Liver (tissue), 9 donors: Measurements from ENCODE around the gene CLIC2. TPM values are rescaled to one million over a fixed set of nuclear protein-coding genes. Genes with fewer than 3 reads are reported as not detected.

ENCODE experiments used
- DNase-seq: peaks from one replicate; pipeline ENCODE4 v3.0.0-alpha.2; 2017; ENCODE audit warnings: low spot score
- H3K27ac ChIP-seq, 2 donors: one replicate each; pipeline ENCODE4 v1.7.0; 2013; ENCODE audit warnings: inconsistent platforms in 2 of 2, low read length in 2 of 2, control low read depth in 1 of 2, low read depth in 1 of 2, mild to moderate bottlenecking in 1 of 2
- H3K27me3 ChIP-seq, 4 donors: one replicate each; pipeline versions ENCODE4 v1.6.1 to v1.7.0; 2013; ENCODE audit warnings: low read length in 3 of 4, inconsistent platforms in 1 of 4, mild to moderate bottlenecking in 1 of 4, moderate library complexity in 1 of 4; ENCODE audit not compliant: control insufficient read depth in 4 of 4, insufficient read depth in 4 of 4
- H3K36me3 ChIP-seq, 4 donors: one replicate each; pipeline versions ENCODE4 v1.6.1 to v1.7.0; 2013; ENCODE audit warnings: low read length in 3 of 4, mild to moderate bottlenecking in 3 of 4, low read depth in 1 of 4, moderate library complexity in 1 of 4; ENCODE audit not compliant: control insufficient read depth in 4 of 4, insufficient read depth in 3 of 4
- H3K4me1 ChIP-seq, 4 donors: one replicate each; pipeline versions ENCODE4 v1.6.1 to v1.7.0; 2013; ENCODE audit warnings: low read length in 3 of 4, mild to moderate bottlenecking in 3 of 4, moderate library complexity in 1 of 4; ENCODE audit not compliant: control insufficient read depth in 4 of 4, insufficient read depth in 4 of 4
- H3K4me3 ChIP-seq, 3 donors: one replicate each; pipeline versions ENCODE4 v1.6.1 to v1.7.0; 2013; ENCODE audit warnings: low read length in 3 of 3, control low read depth in 1 of 3, low read depth in 1 of 3, mild to moderate bottlenecking in 1 of 3
- H3K9ac ChIP-seq, 2 donors: one replicate each; pipeline ENCODE4 v1.7.0; 2013; ENCODE audit warnings: low read length in 2 of 2, mild to moderate bottlenecking in 2 of 2, moderate library complexity in 2 of 2, control low read depth in 1 of 2, low read depth in 1 of 2
- H3K9me3 ChIP-seq, 4 donors: one replicate each; pipeline versions ENCODE4 v1.6.1 to v1.7.0; 2013; ENCODE audit warnings: low read length in 3 of 4; ENCODE audit not compliant: control insufficient read depth in 4 of 4
- CTCF ChIP-seq: fragments of 150-350 bp; IDR thresholded peaks from 2 replicates; pipeline ENCODE4 v1.5.1; 2017; ENCODE audit warnings: improper control_type of control experiment, low read depth, low read length; ENCODE audit not compliant: missing input control
- EGR1 ChIP-seq, 2 donors: IDR thresholded peaks; 2 replicates each; pipeline ENCODE4 v1.6.1; 2016 to 2018; ENCODE audit warnings: antibody characterized with exemption in 2 of 2, low read depth in 2 of 2
- FOXA1 ChIP-seq: IDR thresholded peaks from 2 replicates; pipeline ENCODE4 v1.6.1; 2016; ENCODE audit warnings: antibody characterized with exemption
- FOXA2 ChIP-seq: IDR thresholded peaks from 2 replicates; pipeline ENCODE4 v1.6.1; 2016; ENCODE audit warnings: antibody characterized with exemption
- GABPA ChIP-seq, 2 donors: IDR thresholded peaks in 1 of 2; conservative IDR thresholded peaks in 1 of 2; 2 replicates each; pipeline ENCODE4 v1.6.1; 2016; ENCODE audit warnings: antibody characterized with exemption in 2 of 2, mild to moderate bottlenecking in 1 of 2, moderate library complexity in 1 of 2
- HNF4A ChIP-seq, 2 donors: conservative IDR thresholded peaks; 2 replicates each; pipeline ENCODE4 v1.6.1; 2016; ENCODE audit warnings: antibody characterized with exemption in 2 of 2, mild to moderate bottlenecking in 2 of 2
- HNF4G ChIP-seq: IDR thresholded peaks from 2 replicates; pipeline ENCODE4 v1.6.1; 2016; ENCODE audit warnings: antibody characterized with exemption
- JUND ChIP-seq, 2 donors: IDR thresholded peaks; 2 replicates each; pipeline ENCODE4 v1.6.1; 2016; ENCODE audit warnings: antibody characterized with exemption in 2 of 2
- NR2F2 ChIP-seq: IDR thresholded peaks from 2 replicates; pipeline ENCODE4 v1.6.1; 2016; ENCODE audit warnings: antibody characterized with exemption
- RAD21 ChIP-seq, 2 donors: IDR thresholded peaks; 2 replicates each; pipeline ENCODE4 v1.6.1; 2016; ENCODE audit warnings: antibody characterized with exemption in 2 of 2, mild to moderate bottlenecking in 2 of 2
- RXRA ChIP-seq, 2 donors: IDR thresholded peaks; 2 replicates each; pipeline ENCODE4 v1.6.1; 2017 to 2018; ENCODE audit warnings: antibody characterized with exemption in 2 of 2, mild to moderate bottlenecking in 1 of 2
- SP1 ChIP-seq: IDR thresholded peaks from 2 replicates; pipeline ENCODE4 v1.6.1; 2018; ENCODE audit warnings: antibody characterized with exemption, mild to moderate bottlenecking
- YY1 ChIP-seq: IDR thresholded peaks from 2 replicates; pipeline ENCODE4 v1.6.1; 2016; ENCODE audit warnings: antibody characterized with exemption, mild to moderate bottlenecking
- ZBTB33 ChIP-seq: IDR thresholded peaks from 2 replicates; pipeline ENCODE4 v1.6.1; 2016; ENCODE audit warnings: antibody characterized with exemption
- WGBS: extraction: QIAGEN DNeasy Blood & Tissue Kit; methylation state at CpG from one replicate; pipeline ENCODE4 v1.1.7; 2013; 5-methylcytosine and 5-hydroxymethylcytosine counted together
- polyA plus RNA-seq, 2 donors: library from polyadenylated mRNA; stranded (reverse) in 1 of 2; unstranded in 1 of 2; fragments of 200-250 nt in 1 of 2; fragments of >200 nt in 1 of 2; fragmentation: Nextera tagmentation in 1 of 2; extraction: Ambion mirVana in 1 of 2; gene quantifications; one replicate each; pipeline versions ENCODE4 v1.2.1 to v1.2.3, GENCODE V29; 2013 to 2015
- total RNA-seq, 2 donors: library from RNA; depleted of rRNA; stranded (reverse); fragments of >200 nt; gene quantifications; one replicate each; pipeline ENCODE4 v1.2.3, GENCODE V29; 2014
- TF ChIP-seq, protein P1 (sequence below): IDR thresholded peaks from 2 replicates; pipeline ENCODE4 v1.6.1; 2016; ENCODE audit warnings: antibody characterized with exemption, mild to moderate bottlenecking
- TF ChIP-seq, protein P2 (sequence below): IDR thresholded peaks from 2 replicates; pipeline ENCODE4 v1.6.1; 2016; ENCODE audit warnings: antibody characterized with exemption
- TF ChIP-seq, protein P3 (sequence below): IDR thresholded peaks from 2 replicates; pipeline ENCODE4 v1.6.1; 2016; ENCODE audit warnings: antibody characterized with exemption
- donor health status: healthy.
- donor health status: healthy.
- donor health status: healthy.
- donor health status: healthy.
- donor health status: healthy.

Gene CLIC2
- total and polyA plus RNA-seq, 4 donors = 2.0 to 15.5 (median 3.3) TPM

GRCh38 chrX:155263854-155264628 is 70.4 kb downstream of the CLIC2 start, which contains the start of gene RAB39B:
RAB39B (minus strand) TSS chrX:155264491; CDS start chrX:155264288, 203 bp downstream.
- Histone ChIP-seq H3K36me3 (no peaks in the 10 kb centered on the region), H3K9ac (no peak within 1 kb of the TSS), H3K27me3 (peaks cover 0 to 2% (median 0%) of the 10 kb centered on the region in 4 donors), H3K27ac (no peak within 1 kb of the TSS), H3K4me1 (no peaks in the 10 kb centered on the region), H3K4me3 (peak within 1 kb of the TSS in 1 of 3 donors; percentile 40), H3K9me3 (no peaks in the 10 kb centered on the region)
- TF ChIP-seq, protein P1, sequence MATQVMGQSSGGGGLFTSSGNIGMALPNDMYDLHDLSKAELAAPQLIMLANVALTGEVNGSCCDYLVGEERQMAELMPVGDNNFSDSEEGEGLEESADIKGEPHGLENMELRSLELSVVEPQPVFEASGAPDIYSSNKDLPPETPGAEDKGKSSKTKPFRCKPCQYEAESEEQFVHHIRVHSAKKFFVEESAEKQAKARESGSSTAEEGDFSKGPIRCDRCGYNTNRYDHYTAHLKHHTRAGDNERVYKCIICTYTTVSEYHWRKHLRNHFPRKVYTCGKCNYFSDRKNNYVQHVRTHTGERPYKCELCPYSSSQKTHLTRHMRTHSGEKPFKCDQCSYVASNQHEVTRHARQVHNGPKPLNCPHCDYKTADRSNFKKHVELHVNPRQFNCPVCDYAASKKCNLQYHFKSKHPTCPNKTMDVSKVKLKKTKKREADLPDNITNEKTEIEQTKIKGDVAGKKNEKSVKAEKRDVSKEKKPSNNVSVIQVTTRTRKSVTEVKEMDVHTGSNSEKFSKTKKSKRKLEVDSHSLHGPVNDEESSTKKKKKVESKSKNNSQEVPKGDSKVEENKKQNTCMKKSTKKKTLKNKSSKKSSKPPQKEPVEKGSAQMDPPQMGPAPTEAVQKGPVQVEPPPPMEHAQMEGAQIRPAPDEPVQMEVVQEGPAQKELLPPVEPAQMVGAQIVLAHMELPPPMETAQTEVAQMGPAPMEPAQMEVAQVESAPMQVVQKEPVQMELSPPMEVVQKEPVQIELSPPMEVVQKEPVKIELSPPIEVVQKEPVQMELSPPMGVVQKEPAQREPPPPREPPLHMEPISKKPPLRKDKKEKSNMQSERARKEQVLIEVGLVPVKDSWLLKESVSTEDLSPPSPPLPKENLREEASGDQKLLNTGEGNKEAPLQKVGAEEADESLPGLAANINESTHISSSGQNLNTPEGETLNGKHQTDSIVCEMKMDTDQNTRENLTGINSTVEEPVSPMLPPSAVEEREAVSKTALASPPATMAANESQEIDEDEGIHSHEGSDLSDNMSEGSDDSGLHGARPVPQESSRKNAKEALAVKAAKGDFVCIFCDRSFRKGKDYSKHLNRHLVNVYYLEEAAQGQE = no peak
- TF ChIP-seq YY1 = peak; percentile 20
- TF ChIP-seq JUND (IDR thresholded peaks at IDR 0.05) = peak in 1 of 2 donors; percentile 43
- DNase-seq = peak; percentile 45
- WGBS = 4% methylated on average over 58 of the region's 58 CpGs

GRCh38 chrX:155262970-155263754 is 71.3 kb downstream of the CLIC2 start:
- no peak for DNase-seq
- WGBS = 31% methylated on average over 5 of the region's 5 CpGs
- H3K4me3 ChIP-seq = no peak overlapping the region

More at GRCh38 chrX:155262970-155263754, 71.3 kb downstream of the CLIC2 start:
- no peaks in the 10 kb centered on the region for H3K36me3 ChIP-seq
- H3K4me1 ChIP-seq = no peaks in the 10 kb centered on the region
- H3K9ac ChIP-seq = no peak overlapping the region
- TF ChIP-seq HNF4A (conservative IDR thresholded peaks at IDR 0.05) (no peak), GABPA (IDR thresholded peaks at IDR 0.05 in 1 of 2, conservative IDR thresholded peaks at IDR 0.05 in 1 of 2) (no peak), RAD21 (IDR thresholded peaks at IDR 0.05) (no peak), NR2F2 (no peak), HNF4G (no peak), CTCF (no peak), FOXA2 (no peak), FOXA1 (no peak), EGR1 (IDR thresholded peaks at IDR 0.05; ENCODE audit: low read depth in 2 of 2) (no peak), YY1 (no peak), RXRA (IDR thresholded peaks at IDR 0.05) (no peak), ZBTB33 (no peak), SP1 (no peak), JUND (IDR thresholded peaks at IDR 0.05) (no peak)
- TF ChIP-seq, protein P1 = no peak
- TF ChIP-seq, protein P2, sequence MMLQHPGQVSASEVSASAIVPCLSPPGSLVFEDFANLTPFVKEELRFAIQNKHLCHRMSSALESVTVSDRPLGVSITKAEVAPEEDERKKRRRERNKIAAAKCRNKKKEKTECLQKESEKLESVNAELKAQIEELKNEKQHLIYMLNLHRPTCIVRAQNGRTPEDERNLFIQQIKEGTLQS = no peak
- TF ChIP-seq, protein P3, sequence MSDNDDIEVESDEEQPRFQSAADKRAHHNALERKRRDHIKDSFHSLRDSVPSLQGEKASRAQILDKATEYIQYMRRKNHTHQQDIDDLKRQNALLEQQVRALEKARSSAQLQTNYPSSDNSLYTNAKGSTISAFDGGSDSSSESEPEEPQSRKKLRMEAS = no peak
- H3K27ac ChIP-seq = no peak overlapping the region
- no peaks in the 10 kb centered on the region for H3K9me3 ChIP-seq
- H3K27me3 ChIP-seq = peaks cover 0 to 2% (median 0%) of the 10 kb centered on the region in 4 donors
